SK-N-SH treated with all-trans-retinoic acid at 6 μM for 48 hours (cell line): ENCODE data around the gene SERPINE2.

Experiments used
- ARNTL ChIP-seq: fragments of 450-650 bp; formaldehyde crosslinking; IDR thresholded peaks from 2 replicates; pipeline ENCODE4 v1.5.0; 2020; ENCODE audit warnings: low read depth, mild to moderate bottlenecking, moderate library complexity, borderline replicate concordance
- BACH2 ChIP-seq: fragments of 250-450 bp; sonication (Bioruptor Pico); IDR thresholded peaks from 2 replicates; pipeline ENCODE4 v1.9.0; 2021; ENCODE audit warnings: mild to moderate bottlenecking, borderline replicate concordance
- CSDC2 ChIP-seq: fragments of 250-450 bp; sonication (Bioruptor Pico); IDR thresholded peaks from 2 replicates; pipeline ENCODE4 v1.5.0; 2020; ENCODE audit warnings: mild to moderate bottlenecking, moderate library complexity
- CSRNP3 ChIP-seq: fragments of 250-450 bp; sonication (Bioruptor Pico); IDR thresholded peaks from 2 replicates; pipeline ENCODE4 v1.5.1; 2021; ENCODE audit warnings: mild to moderate bottlenecking, moderate library complexity
- ESRRG ChIP-seq: fragments of 250-450 bp; sonication (Bioruptor Pico); IDR thresholded peaks from 2 replicates; pipeline ENCODE4 v1.6.1; 2021; ENCODE audit warnings: mild to moderate bottlenecking
- OSR1 ChIP-seq: fragments of 250-450 bp; sonication (Bioruptor Pico); IDR thresholded peaks from 2 replicates; pipeline ENCODE4 v1.8.0; 2022; ENCODE audit warnings: moderate library complexity, mild to moderate bottlenecking, inconsistent platforms
- PATZ1 ChIP-seq: fragments of 250-450 bp; sonication (Bioruptor Pico); IDR thresholded peaks from 2 replicates; pipeline ENCODE4 v1.8.0; 2020; ENCODE audit warnings: mild to moderate bottlenecking, moderate library complexity, borderline replicate concordance
- PPARA ChIP-seq: fragments of 250-450 bp; sonication (Bioruptor Pico); IDR thresholded peaks from 2 replicates; pipeline ENCODE4 v1.5.0; 2020; ENCODE audit warnings: mild to moderate bottlenecking, borderline replicate concordance
- ZFP30 ChIP-seq: fragments of 450-650 bp; formaldehyde crosslinking; IDR thresholded peaks from 2 replicates; pipeline ENCODE4 v1.5.0; 2022; ENCODE audit warnings: mild to moderate bottlenecking, moderate library complexity
- ZNF565 ChIP-seq: fragments of 450-650 bp; formaldehyde crosslinking; conservative IDR thresholded peaks from 2 replicates; pipeline ENCODE4 v1.5.0; 2020; ENCODE audit warnings: low read depth, mild to moderate bottlenecking, moderate library complexity
- ZNF70 ChIP-seq: fragments of 450-650 bp; formaldehyde crosslinking; IDR thresholded peaks from 2 replicates; pipeline ENCODE4 v1.5.0; 2020; ENCODE audit warnings: mild to moderate bottlenecking, moderate library complexity
- TF ChIP-seq, protein P1 (sequence below): fragments of 250-450 bp; sonication (Bioruptor Pico); IDR thresholded peaks from 2 replicates; pipeline ENCODE4 v1.8.0; 2021; ENCODE audit warnings: low read depth, mild to moderate bottlenecking, moderate library complexity, borderline replicate concordance
- TF ChIP-seq, protein P2 (sequence below): fragments of 250-450 bp; sonication (Bioruptor Pico); IDR thresholded peaks from 2 replicates; pipeline ENCODE4 v1.5.1; 2020; ENCODE audit warnings: low read depth, mild to moderate bottlenecking, moderate library complexity

GRCh38 chr2:224017957-224018356, 21.1 kb downstream of the SERPINE2 start:
- TF ChIP-seq ZNF565 (CRISPR knock-in tag) (no peak), PATZ1 (CRISPR knock-in tag) (no peak), BACH2 (CRISPR knock-in tag) (no peak), PPARA (CRISPR knock-in tag) (no peak), ZFP30 (CRISPR knock-in tag) (no peak), ZNF70 (no peak), ESRRG (no peak), CSRNP3 (CRISPR knock-in tag) (no peak), ARNTL (no peak), OSR1 (CRISPR knock-in tag) (no peak), CSDC2 (CRISPR knock-in tag) (no peak)
- TF ChIP-seq, protein P1, sequence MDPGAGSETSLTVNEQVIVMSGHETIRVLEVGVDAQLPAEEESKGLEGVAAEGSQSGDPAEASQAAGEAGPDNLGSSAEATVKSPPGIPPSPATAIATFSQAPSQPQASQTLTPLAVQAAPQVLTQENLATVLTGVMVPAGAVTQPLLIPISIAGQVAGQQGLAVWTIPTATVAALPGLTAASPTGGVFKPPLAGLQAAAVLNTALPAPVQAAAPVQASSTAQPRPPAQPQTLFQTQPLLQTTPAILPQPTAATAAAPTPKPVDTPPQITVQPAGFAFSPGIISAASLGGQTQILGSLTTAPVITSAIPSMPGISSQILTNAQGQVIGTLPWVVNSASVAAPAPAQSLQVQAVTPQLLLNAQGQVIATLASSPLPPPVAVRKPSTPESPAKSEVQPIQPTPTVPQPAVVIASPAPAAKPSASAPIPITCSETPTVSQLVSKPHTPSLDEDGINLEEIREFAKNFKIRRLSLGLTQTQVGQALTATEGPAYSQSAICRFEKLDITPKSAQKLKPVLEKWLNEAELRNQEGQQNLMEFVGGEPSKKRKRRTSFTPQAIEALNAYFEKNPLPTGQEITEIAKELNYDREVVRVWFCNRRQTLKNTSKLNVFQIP (CRISPR knock-in tag): no peak
- TF ChIP-seq, protein P2, sequence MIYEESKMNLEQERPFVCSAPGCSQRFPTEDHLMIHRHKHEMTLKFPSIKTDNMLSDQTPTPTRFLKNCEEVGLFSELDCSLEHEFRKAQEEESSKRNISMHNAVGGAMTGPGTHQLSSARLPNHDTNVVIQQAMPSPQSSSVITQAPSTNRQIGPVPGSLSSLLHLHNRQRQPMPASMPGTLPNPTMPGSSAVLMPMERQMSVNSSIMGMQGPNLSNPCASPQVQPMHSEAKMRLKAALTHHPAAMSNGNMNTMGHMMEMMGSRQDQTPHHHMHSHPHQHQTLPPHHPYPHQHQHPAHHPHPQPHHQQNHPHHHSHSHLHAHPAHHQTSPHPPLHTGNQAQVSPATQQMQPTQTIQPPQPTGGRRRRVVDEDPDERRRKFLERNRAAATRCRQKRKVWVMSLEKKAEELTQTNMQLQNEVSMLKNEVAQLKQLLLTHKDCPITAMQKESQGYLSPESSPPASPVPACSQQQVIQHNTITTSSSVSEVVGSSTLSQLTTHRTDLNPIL (CRISPR knock-in tag): no peak
